ENCODE results near the gene GOLPH3L.
"Not testable (repeated sequence)": the region's sequence is repeated elsewhere in the genome, so short reads cannot be mapped to it uniquely, and the experiment has no call there.

GOLPH3L gene

GRCh38 chr1:150654635-150655034, 42.3 kb downstream of the GOLPH3L start:
- DNase-seq = not testable (repeated sequence)

GRCh38 chr1:150650193-150650592, 46.8 kb downstream of the GOLPH3L start:
- no peak for DNase-seq

DNA sequence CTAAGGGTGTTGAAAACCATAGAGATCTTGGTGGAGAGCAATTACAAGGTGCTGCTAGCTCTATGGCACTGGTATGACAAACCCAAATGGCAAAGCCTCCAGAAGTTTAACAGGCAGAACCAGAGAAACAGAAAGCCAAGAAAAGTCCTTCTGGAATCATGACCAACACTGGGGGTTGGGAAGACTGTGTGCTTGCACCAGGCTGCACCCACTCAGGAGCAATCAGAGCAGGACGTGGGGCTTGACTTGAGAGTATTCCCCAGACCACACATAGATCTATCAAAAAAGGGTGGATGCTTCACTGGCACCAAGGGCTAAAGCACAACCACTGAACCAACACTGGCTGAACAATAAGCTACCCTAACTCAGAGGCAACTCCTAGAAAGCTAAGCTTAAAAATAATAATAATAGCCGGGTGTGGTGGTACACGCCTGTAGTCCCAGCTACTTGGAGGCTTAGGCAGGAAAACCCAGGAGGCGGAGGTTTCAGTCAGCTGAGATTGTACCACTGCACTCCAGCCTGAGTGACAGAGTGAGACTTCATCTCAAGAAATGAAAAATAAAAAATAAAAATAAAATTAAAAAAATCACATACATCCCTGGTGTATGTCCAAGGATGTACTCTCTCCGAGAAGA, 47.4 kb downstream of the GOLPH3L start:
- no peak for DNase-seq

- DNase-seq = no peak
These were observed 54.7 kb downstream of the GOLPH3L start for GRCh38 chr1:150642296-150642695.

- not testable (repeated sequence) for DNase-seq
These were observed 55.7 kb downstream of the GOLPH3L start for GRCh38 chr1:150641126-150641815.

DNA sequence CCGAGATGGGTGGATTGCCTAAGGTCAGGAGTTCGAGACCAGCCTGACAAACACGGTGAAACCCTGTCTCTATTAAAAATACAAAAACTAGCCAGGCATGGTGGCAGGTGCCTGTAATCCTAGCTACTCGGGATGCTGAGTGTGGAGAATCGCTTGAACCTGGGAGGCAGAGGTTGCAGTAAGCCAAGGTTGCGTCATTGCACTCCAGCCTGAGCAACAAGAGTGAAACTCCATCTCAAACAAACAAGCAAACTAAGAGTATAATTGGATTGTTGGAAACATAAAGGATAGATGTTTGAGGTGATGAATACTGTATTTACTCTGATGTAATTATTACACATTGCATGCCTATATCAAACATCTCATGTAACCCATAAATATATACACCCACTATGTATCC, 58.5 kb downstream of the GOLPH3L start:
- not testable (repeated sequence) for DNase-seq

GRCh38 chr1:150634839-150635622, 61.9 kb downstream of the GOLPH3L start:
- not testable (repeated sequence) for DNase-seq

DNA sequence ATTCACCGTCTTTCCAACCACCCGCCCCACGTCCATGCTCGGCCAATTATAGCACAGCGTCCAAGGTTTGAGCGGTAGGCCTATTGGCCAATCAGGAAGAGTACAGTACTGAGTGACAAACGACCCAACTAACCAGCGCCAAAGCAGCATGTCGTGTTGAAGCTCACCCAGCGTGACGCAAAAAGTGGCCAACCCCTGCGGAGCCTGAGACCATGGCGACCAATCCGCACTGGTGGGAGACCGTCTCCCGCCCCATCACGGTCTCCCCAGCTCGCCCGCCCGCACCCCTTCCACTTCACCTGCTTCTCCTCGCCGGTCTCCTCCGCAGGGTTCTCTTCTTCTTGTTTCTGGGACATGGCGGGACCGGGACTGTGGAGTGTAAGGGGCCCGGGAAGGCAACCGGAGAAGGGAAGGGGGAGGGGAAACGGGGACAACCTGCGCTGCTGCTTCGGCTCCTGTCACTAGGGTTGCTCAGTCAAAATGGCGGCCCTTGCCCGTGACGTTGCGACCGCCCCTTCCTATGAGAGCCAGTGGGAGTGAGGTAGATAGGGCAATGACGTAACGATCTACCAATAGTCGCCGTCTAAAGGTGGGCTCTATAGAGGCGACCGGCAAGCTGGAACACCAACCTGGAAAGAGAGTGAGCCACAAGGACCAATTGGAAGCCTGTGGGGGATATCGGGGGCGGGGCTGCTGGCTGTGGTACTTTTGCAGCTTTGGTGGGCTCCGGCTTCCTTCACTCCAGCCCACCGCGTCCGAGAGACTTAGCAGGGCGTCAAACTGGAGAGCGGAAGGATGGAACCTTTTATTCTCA, 67.6 kb downstream of the GOLPH3L start, which contains the start of gene ENSA:
TSS of gene ENSA (minus strand) at position 498 of the 814 bp plus-strand sequence. CDS start at position 356, 142 bp downstream.
- DNase-seq = peak; percentile 92

DNA sequence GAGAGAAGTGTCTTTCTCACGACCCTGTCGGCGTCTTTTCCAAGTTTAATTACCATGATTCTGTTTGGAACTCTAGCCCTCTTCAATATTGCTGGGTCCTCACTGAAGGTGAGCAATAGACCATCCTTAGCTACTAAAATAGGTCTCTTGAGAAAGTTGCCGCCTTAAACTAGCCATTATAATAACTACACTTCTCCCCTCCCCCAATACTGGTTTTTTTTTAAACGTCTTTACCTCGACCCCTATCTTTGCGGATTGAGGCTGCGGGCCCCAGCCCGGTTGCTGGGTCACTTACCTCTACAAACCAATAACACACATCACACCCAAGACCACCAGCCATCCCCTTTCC, 68.2 kb downstream of the GOLPH3L start:
- no peak for DNase-seq

GRCh38 chr1:150627826-150628410, 69.0 kb downstream of the GOLPH3L start:
- DNase-seq = no peak

GRCh38 chr1:150626150-150626549, 70.8 kb downstream of the GOLPH3L start:
- DNase-seq = no peak

DNA sequence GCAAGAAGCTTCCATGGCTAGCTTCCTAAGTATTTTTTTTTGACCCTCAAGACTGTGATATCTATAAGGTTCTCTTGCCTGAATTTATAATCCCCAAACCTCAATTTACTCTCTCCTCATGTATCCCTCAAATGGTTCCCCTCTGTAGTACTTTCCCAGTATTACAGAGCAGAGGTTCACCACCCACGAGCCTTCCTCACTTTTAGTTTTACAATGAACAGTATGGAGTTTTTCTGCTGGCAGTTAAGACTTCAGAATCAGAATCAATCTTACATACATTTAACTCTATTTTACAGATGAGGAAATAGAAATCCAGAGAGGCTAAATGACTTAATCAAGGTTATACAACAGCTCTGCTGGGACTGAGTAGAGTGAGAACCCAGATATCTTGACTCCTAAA, 72.4 kb downstream of the GOLPH3L start:
- not testable (repeated sequence) for DNase-seq

- not testable (repeated sequence) for DNase-seq
These were observed 72.8 kb downstream of the GOLPH3L start for GRCh38 chr1:150624134-150624533.

DNA sequence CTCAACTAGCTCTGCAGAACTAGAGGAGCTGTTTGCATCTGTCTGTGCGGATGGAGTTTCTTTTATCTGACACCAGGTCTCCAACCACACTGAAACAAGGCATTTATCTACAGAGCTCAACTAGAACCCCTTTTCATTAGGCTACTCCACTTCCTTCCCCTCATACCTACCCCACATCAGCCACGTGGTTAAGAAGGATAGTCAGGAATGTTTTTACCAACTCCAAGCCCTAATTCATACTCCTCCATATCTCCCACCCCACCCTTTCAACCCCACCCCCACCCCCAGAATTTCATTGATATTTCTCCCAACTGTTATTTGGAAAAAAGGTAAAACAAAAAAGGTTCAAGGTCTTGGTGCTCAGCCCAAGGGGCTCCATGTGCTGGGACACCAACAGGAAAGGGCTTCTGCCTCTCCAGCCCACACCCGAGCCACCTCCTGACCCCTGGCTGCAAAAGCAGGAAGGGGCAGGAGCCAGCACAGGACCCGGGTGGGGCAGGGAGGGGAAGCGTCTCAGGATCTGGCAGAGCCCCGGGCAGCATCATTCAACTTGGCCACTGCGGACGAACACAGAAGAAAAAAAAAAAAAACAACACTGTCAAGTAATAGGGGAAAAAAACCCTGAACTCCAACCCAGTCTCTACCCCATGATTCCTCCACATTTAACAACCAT, 74.5 kb downstream of the GOLPH3L start:
- DNase-seq = no peak

GRCh38 chr1:150621497-150622302, 75.3 kb downstream of the GOLPH3L start:
- peak; percentile 67 for DNase-seq

- no peak for DNase-seq
These were observed 76.0 kb downstream of the GOLPH3L start for GRCh38 chr1:150620919-150621318.

GRCh38 chr1:150619576-150620509, 77.1 kb downstream of the GOLPH3L start:
- DNase-seq = no peak

- DNase-seq = no peak
These were observed 81.4 kb downstream of the GOLPH3L start for GRCh38 chr1:150615346-150616201.
